ENCODE data around the gene HOXC11.
A peak's percentile ranks its signal among the peaks of the same experiment; 100 is the strongest.

HOXC11 gene

GRCh38 chr12:53987787-53988230, 14.9 kb downstream of the HOXC11 start:
- DNase-seq = no peak

GRCh38 chr12:53988541-53989226, 15.8 kb downstream of the HOXC11 start:
- no peak for DNase-seq

- DNase-seq = peak; percentile 25 to 38
These were observed 16.5 kb downstream of the HOXC11 start for GRCh38 chr12:53989227-53990113.

- no peak for DNase-seq
These were observed 17.6 kb downstream of the HOXC11 start for GRCh38 chr12:53990311-53991076.

GRCh38 chr12:53991077-53991460, 18.1 kb downstream of the HOXC11 start:
- DNase-seq = no peak

GRCh38 chr12:53992377-53992889, 19.5 kb downstream of the HOXC11 start:
- DNase-seq = no peak

GRCh38 chr12:53993162-53994008, 20.5 kb downstream of the HOXC11 start:
- peak in 1 of 2 donors; percentile 9 for DNase-seq

- DNase-seq = no peak
These were observed 21.0 kb downstream of the HOXC11 start for GRCh38 chr12:53994009-53994263.

- no peak for DNase-seq
These were observed 21.5 kb downstream of the HOXC11 start for GRCh38 chr12:53994264-53995001.

GRCh38 chr12:53995002-53995377, 22.1 kb downstream of the HOXC11 start:
- no peak for DNase-seq

- DNase-seq = peak in 1 of 2 donors; percentile 12
These were observed 22.7 kb downstream of the HOXC11 start for GRCh38 chr12:53995378-53996239.

GRCh38 chr12:53996240-53997203, 23.6 kb downstream of the HOXC11 start:
- DNase-seq = no peak

- DNase-seq = no peak
These were observed 24.5 kb downstream of the HOXC11 start for GRCh38 chr12:53997204-53998109.

GRCh38 chr12:53998110-53998899, 25.4 kb downstream of the HOXC11 start:
- DNase-seq = no peak

GRCh38 chr12:53998900-53999236, 25.9 kb downstream of the HOXC11 start:
- no peak for DNase-seq

GRCh38 chr12:53999559-54000115, 26.7 kb downstream of the HOXC11 start:
- no peak for DNase-seq

Measured in inflammatory macrophage treated with lipopolysaccharide for 1 hour (primary cell).